Measurements from ENCODE around the gene ARPC1A. TPM values are rescaled to one million over a fixed set of nuclear protein-coding genes. Genes with fewer than 3 reads are reported as not detected.

The ARPC1A gene
- total and polyA plus RNA-seq, 2 of the 8 experiments (the other 6 are each of a cell fraction or from before 2014, with no cell fraction given), result 123 to 155 TPM

DNA sequence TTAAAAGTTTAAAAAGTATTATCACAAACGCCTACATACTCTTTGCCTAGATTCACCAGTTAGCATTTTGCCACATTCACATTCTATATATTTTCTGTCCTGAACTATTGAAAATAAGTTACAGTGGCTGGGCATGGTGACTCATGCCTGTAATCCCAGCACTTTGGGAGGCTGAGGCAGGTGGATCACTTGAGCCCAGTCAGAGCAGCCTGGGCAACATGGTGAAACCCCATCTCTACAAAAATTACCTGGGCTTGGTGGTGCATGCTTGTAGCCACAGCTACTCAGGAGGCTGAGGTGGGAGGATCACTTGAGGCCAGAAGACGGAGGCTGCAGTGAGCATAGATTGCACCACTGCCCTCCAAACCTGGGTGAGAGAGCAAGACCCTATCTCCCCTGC is 5.3 kb downstream of the ARPC1A start:
- TF ChIP-seq USF2 (IDR thresholded peaks at IDR 0.05; ENCODE audit: low read length), result no peak
- TF ChIP-seq NANOG (IDR thresholded peaks at IDR 0.05; ENCODE audit: insufficient read depth, low read depth, low read length, poor library complexity, severe bottlenecking), result no peak

More for the DNA sequence above, 5.3 kb downstream of the ARPC1A start:
- Histone ChIP-seq H3K79me1 (ENCODE audit: low read depth, low read length) (no peaks in the 10 kb centered on the region; the same call in 1 of the 2 replicates), H3K9ac (replicated peaks in 1 of 4; ENCODE audit: extremely low read depth in 1 of 4, low read depth in 3 of 4, low read length in 3 of 4) (no peak overlapping the region), H3K4ac (replicated peaks; ENCODE audit: insufficient read length, low read depth, low read length) (no peak overlapping the region), H3K14ac (ENCODE audit: insufficient read length) (no peak overlapping the region), H2BK12ac (ENCODE audit: low read depth, low read length) (no peak overlapping the region), H3K23ac (ENCODE audit: insufficient read length) (no peak overlapping the region), H3K9me3 (ENCODE audit: insufficient read depth in 2 of 2, low read depth in 1 of 2, low read length in 1 of 2) (no peaks in the 10 kb centered on the region), H3K4me1 (replicated peaks in 1 of 4; ENCODE audit: control insufficient read depth in 3 of 4, insufficient read depth in 4 of 4, low read length in 3 of 4) (no peaks in the 10 kb centered on the region; a peak in 1 of 7 replicates), H3K4me2 (ENCODE audit: insufficient read depth in 1 of 2, low read depth in 2 of 2, low read length in 2 of 2) (no peak overlapping the region), H3K23me2 (ENCODE audit: low read depth, low read length) (peaks cover 5% of the 10 kb centered on the region), H2BK20ac (ENCODE audit: low read length) (no peak overlapping the region), H4K5ac (ENCODE audit: insufficient read length, low read depth, low read length) (no peak overlapping the region), H2BK15ac (ENCODE audit: low read length) (no peak overlapping the region), H3K18ac (ENCODE audit: extremely low read depth, low read length) (no peak overlapping the region), H4K8ac (ENCODE audit: extremely low read depth, insufficient read depth, low read length) (no peak overlapping the region), H3K36me3 (ENCODE audit: control insufficient read depth in 2 of 4, insufficient read depth in 4 of 4, low read length in 3 of 4) (peaks cover 2 to 7% (median 4%) of the 10 kb centered on the region in 4 experiments; a peak in 4 of 8 replicates), H4K91ac (replicated peaks; ENCODE audit: insufficient read length, low read length) (no peak overlapping the region), H2BK5ac (ENCODE audit: low read depth, low read length) (no peak overlapping the region), H3K27me3 (replicated peaks in 1 of 4; ENCODE audit: control insufficient read depth in 3 of 4, extremely low read depth in 1 of 4, insufficient read depth in 3 of 4, low read length in 3 of 4) (no peaks in the 10 kb centered on the region), H2AK5ac (ENCODE audit: low read depth, low read length) (no peak overlapping the region), H4K20me1 (replicated peaks in 1 of 2; ENCODE audit: control insufficient read depth in 1 of 2, insufficient read depth in 2 of 2, low read length in 2 of 2) (peaks cover 0 to 6% of the 10 kb centered on the region in 2 experiments), H3K56ac (replicated peaks; ENCODE audit: insufficient read length, low read depth, low read length) (no peak overlapping the region), H3K4me3 (ENCODE audit: extremely low read depth in 1 of 4, insufficient read depth in 2 of 4, low read depth in 3 of 4, low read length in 4 of 4) (no peak overlapping the region), H3K27ac (ENCODE audit: low read depth, low read length) (no peak overlapping the region), H2AFZ (ENCODE audit: low read length) (no peak overlapping the region), H3K79me2 (ENCODE audit: control insufficient read depth in 1 of 2, insufficient read depth in 2 of 2, low read length in 2 of 2) (peaks cover 0 to 49% of the 10 kb centered on the region in 2 experiments; a peak in 3 of 4 replicates), H2BK120ac (replicated peaks; ENCODE audit: low read depth, low read length) (no peak overlapping the region)
- WGBS, 2 experiments (ENCODE audit: extremely low coverage in 1 of 2, insufficient coverage in 1 of 2, insufficient read length in 1 of 2, insufficient replicate concordance in 2 of 2, low coverage in 1 of 2, low lambda C conversion rate in 2 of 2, missing lambda C conversion rate in 1 of 2), result 86% methylated on average over 2 of the region's 2 CpGs; no CpG with 5 or more reads in 1 of the 2 experiments
- FAIRE-seq, result no peak
- DNase-seq (ENCODE audit: low read depth in 1 of 2, low spot score in 2 of 2), result no peak
- POLR2A ChIA-PET (ENCODE audit: partially characterized antibody), result no interaction called here
- CTCF ChIA-PET (ENCODE audit: partially characterized antibody), result interaction anchor here (1.0 kb wide), 1 partner anchor 8 kb away, joined by 4 read pairs; no protein-coding TSS in a partner anchor
